ENCODE data around the gene KATNA1.

Gene KATNA1

GRCh38 chr6:149608381-149608982 lies 40.0 kb downstream of the KATNA1 start:
- DNase-seq (ENCODE audit: low read depth), result no peak

- DNase-seq (ENCODE audit: low read depth), result no peak
Observed at GRCh38 chr6:149600508-149600907, 48.0 kb downstream of the KATNA1 start.

GRCh38 chr6:149593408-149593807 lies 55.1 kb downstream of the KATNA1 start:
- DNase-seq (ENCODE audit: low read depth), result no peak

- no peak for DNase-seq (ENCODE audit: low read depth)
Observed at GRCh38 chr6:149592983-149593382, 55.5 kb downstream of the KATNA1 start.

- no peak for DNase-seq (ENCODE audit: low read depth)
Observed at GRCh38 chr6:149586149-149586548, 62.4 kb downstream of the KATNA1 start.

- DNase-seq (ENCODE audit: low read depth), result no peak
Observed at GRCh38 chr6:149581349-149581748, 67.2 kb downstream of the KATNA1 start.

- no peak for DNase-seq (ENCODE audit: low read depth)
Observed at GRCh38 chr6:149580880-149581279, 67.6 kb downstream of the KATNA1 start.

GRCh38 chr6:149567945-149568585 lies 80.4 kb downstream of the KATNA1 start:
- DNase-seq (ENCODE audit: low read depth), result no peak

GRCh38 chr6:149567194-149567586 lies 81.3 kb downstream of the KATNA1 start:
- DNase-seq (ENCODE audit: low read depth), result no peak

GRCh38 chr6:149566410-149567193 lies 81.9 kb downstream of the KATNA1 start:
- DNase-seq (ENCODE audit: low read depth), result no peak

- peak; percentile 90 for DNase-seq (ENCODE audit: low read depth)
Observed at GRCh38 chr6:149565527-149566409, 82.7 kb downstream of the KATNA1 start, which contains the start of gene GINM1. Gene GINM1 (plus strand): TSS chr6:149566375. CDS start chr6:149566415, 40 bp downstream.

GRCh38 chr6:149563928-149564325 lies 84.6 kb downstream of the KATNA1 start:
- DNase-seq (ENCODE audit: low read depth), result no peak

- peak; percentile 47 for DNase-seq (ENCODE audit: low read depth)
Observed at GRCh38 chr6:149563203-149563927, 85.1 kb downstream of the KATNA1 start.

GRCh38 chr6:149560736-149561135 lies 87.8 kb downstream of the KATNA1 start:
- no peak for DNase-seq (ENCODE audit: low read depth)

GRCh38 chr6:149559389-149559788 lies 89.1 kb downstream of the KATNA1 start:
- DNase-seq (ENCODE audit: low read depth), result no peak

- DNase-seq (ENCODE audit: low read depth), result no peak
Observed at GRCh38 chr6:149558029-149558428, 90.5 kb downstream of the KATNA1 start.

- DNase-seq (ENCODE audit: low read depth), result no peak
Observed at GRCh38 chr6:149551920-149552319, 96.6 kb downstream of the KATNA1 start.

- DNase-seq (ENCODE audit: low read depth), result peak; percentile 92
Observed at GRCh38 chr6:149545754-149546471, 102.6 kb downstream of the KATNA1 start, which contains the start of gene PPIL4. Gene PPIL4 (minus strand): TSS chr6:149546043. CDS start chr6:149546005, 38 bp downstream.

- peak; percentile 68 for DNase-seq (ENCODE audit: low read depth)
Observed at GRCh38 chr6:149545258-149545753, 103.2 kb downstream of the KATNA1 start.

Data from fibroblast of the conjunctiva (primary cell).